ENCODE measurements around the gene HES5. TPM values are rescaled to one million over a fixed set of nuclear protein-coding genes. Genes with fewer than 3 reads are reported as not detected.
A peak's percentile ranks its signal among the peaks of the same experiment; 100 is the strongest.

Gene HES5
- total RNA-seq, 2 experiments from 2014 or later: not detected

DNA sequence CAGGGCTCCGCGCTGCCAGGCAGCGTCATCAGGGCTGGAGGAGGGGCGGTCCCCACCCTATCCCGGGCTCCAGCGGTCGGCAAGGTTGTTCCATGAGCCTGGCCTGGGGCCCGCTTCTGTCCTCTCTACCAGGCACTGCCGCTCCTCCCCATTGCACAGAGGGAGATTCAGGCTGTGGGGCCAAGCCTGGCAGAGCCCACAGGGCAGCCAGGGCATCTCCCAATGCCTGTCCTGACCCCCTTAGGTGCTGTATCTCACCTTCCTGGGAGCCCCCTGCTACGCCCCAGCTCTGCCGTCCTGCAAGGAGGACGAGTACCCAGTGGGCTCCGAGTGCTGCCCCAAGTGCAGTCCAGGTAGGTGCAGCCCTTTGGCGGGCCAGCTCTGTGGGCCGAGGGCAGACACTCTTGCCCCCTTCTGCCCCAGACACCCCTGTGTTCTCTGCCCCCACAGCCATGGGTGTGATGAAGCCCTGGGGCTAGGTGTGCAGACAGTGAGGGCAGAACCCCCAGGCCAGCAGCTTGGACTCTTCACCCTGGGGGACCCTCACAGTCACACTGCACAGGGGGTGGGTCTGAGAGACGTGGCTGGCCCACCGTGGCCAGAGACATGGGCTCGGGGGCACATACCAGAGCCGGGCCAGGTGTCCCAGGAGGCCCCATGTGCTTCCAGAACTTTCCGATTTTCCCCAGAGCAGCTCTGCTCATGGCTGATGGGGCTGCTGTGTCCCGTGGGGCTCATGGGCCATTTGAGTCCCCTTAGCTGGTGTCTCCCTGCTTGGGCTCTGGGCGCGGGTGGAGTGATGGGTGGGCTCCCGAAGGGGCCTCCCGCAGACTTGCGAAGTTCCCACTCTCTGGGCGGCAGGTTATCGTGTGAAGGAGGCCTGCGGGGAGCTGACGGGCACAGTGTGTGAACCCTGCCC, 27.7 kb upstream of the HES5 start:
- H3K27me3 Mint-ChIP-seq: no peaks in the 10 kb centered on the region
- peak overlapping the region; percentile 99 for H3K4me3 Mint-ChIP-seq
- ChIA-PET POLR2A (interaction anchor here (0.5 to 5.7 kb wide), 9 partner anchors 9 to 85 kb away, joined by 3 to 100 read pairs (median 11); partner anchors contain the start of gene PRXL2B), CTCF (interaction anchor here (1.0 to 1.8 kb wide), 3 partner anchors 10 to 20 kb away, joined by 4 to 11 read pairs (median 4); no protein-coding TSS in a partner anchor)
- peaks cover 33% of the 10 kb centered on the region for H3K4me1 Mint-ChIP-seq (ENCODE audit: low read depth)
- ATAC-seq: no peak
- peaks cover 31% of the 10 kb centered on the region for H3K36me3 Mint-ChIP-seq (ENCODE audit: low read depth)
- intact Hi-C loops (cut with micrococcal nuclease): loop anchor here (2.0 to 10.0 kb wide), 2 partner anchors 21 to 87 kb away; no protein-coding TSS in a partner anchor
- no peaks in the 10 kb centered on the region for H3K9me3 Mint-ChIP-seq
- DNase-seq: no peak
- H3K27ac Mint-ChIP-seq: peak overlapping the region; percentile 99
- TF ChIP-seq, protein P1, sequence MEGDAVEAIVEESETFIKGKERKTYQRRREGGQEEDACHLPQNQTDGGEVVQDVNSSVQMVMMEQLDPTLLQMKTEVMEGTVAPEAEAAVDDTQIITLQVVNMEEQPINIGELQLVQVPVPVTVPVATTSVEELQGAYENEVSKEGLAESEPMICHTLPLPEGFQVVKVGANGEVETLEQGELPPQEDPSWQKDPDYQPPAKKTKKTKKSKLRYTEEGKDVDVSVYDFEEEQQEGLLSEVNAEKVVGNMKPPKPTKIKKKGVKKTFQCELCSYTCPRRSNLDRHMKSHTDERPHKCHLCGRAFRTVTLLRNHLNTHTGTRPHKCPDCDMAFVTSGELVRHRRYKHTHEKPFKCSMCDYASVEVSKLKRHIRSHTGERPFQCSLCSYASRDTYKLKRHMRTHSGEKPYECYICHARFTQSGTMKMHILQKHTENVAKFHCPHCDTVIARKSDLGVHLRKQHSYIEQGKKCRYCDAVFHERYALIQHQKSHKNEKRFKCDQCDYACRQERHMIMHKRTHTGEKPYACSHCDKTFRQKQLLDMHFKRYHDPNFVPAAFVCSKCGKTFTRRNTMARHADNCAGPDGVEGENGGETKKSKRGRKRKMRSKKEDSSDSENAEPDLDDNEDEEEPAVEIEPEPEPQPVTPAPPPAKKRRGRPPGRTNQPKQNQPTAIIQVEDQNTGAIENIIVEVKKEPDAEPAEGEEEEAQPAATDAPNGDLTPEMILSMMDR (IDR thresholded peaks at IDR 0.05): no peak

DNA sequence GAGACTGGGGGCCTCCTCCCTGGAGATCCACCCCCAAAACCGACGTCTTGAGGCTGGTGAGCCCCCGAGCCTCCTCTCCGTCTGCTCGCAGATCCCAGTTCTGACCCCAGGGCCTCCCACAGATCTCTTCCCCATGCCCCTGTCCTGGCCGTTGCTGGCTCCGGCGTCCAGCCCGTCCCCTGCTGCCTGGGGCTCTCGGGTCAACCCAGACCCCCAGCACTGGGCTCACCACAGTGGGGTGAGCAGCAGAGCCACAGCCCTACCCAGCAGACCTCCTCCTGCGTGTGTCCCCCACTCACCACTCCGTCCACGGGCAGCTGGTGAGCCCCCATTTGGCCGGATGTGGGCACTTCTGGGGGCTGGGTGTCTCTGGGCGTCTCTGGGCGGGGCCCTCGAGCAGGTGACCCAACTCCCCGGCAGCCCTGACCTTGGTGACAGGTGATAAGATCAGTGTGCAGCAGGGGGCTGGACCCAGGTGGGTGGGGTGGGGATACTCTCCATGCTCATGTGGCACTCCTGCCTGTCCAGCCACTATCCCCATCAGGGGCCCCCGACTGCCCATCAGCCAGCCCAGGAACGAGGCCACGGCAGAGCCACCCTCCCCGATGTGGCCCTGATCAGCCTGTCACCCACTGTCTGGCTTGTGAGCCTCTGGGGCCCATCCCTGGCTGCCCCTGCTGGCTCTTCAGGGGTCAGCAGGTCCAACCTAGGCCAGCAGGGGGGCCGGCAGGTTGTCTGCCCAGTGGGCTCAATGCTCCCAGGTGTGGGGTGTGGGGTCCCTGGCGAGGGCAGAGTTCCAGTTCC, 26.8 kb upstream of the HES5 start:
- TF ChIP-seq, protein P1 (IDR thresholded peaks at IDR 0.05): no peak
- intact Hi-C loops (cut with micrococcal nuclease): loop anchor here (2.0 to 10.0 kb wide), 2 partner anchors 22 to 88 kb away; no protein-coding TSS in a partner anchor
- ATAC-seq (peak; percentile 9), DNase-seq (peak; percentile 74)
- Mint-ChIP-seq H3K4me1 (ENCODE audit: low read depth) (peaks cover 33% of the 10 kb centered on the region), H3K36me3 (ENCODE audit: low read depth) (peaks cover 31% of the 10 kb centered on the region), H3K9me3 (no peaks in the 10 kb centered on the region), H3K27me3 (no peaks in the 10 kb centered on the region), H3K27ac (peak overlapping the region; percentile 99), H3K4me3 (peak overlapping the region; percentile 99)
- ChIA-PET CTCF (interaction anchor here (0.8 to 2.4 kb wide), 11 partner anchors 9 to 89 kb away, joined by 3 to 28 read pairs (median 4); no protein-coding TSS in a partner anchor), POLR2A (interaction anchor here (0.5 to 5.7 kb wide), 18 partner anchors 8 to 149 kb away, joined by 3 to 100 read pairs (median 4); partner anchors contain the start of gene PRXL2B)

DNA sequence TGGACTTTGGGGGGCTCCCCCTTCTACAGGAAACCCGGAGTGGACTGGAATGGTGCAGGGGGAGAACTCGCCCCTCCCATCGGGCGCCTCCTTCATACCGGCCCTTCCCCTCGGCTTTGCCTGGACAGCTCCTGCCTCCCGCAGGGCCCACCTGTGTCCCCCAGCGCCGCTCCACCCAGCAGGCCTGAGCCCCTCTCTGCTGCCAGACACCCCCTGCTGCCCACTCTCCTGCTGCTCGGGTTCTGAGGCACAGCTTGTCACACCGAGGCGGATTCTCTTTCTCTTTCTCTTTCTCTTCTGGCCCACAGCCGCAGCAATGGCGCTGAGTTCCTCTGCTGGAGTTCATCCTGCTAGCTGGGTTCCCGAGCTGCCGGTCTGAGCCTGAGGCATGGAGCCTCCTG, 26.2 kb upstream of the HES5 start, which contains the start of gene TNFRSF14:
Gene TNFRSF14, plus strand, starts transcription at position 95 of the 401 bp plus-strand sequence. Its CDS starts 294 bp downstream, at position 389.
- Mint-ChIP-seq H3K36me3 (ENCODE audit: low read depth) (peaks cover 27% of the 10 kb centered on the region), H3K27me3 (no peaks in the 10 kb centered on the region), H3K4me3 (peak within 1 kb of the TSS; percentile 99), H3K9me3 (no peaks in the 10 kb centered on the region), H3K27ac (peak within 1 kb of the TSS; percentile 99), H3K4me1 (ENCODE audit: low read depth) (peaks cover 30% of the 10 kb centered on the region)
- intact Hi-C loops (cut with micrococcal nuclease): loop anchor here (2.0 to 10.0 kb wide), 2 partner anchors 23 to 89 kb away; no protein-coding TSS in a partner anchor
- TF ChIP-seq, protein P1 (IDR thresholded peaks at IDR 0.05): no peak
- ATAC-seq (peak; percentile 62), DNase-seq (peak; percentile 87)
- CTCF ChIA-PET: interaction anchor here (0.8 to 2.4 kb wide), 12 partner anchors 8 to 90 kb away, joined by 3 to 28 read pairs (median 4); partner anchors contain the start of gene PANK4
- POLR2A ChIA-PET: interaction anchor here (0.6 to 5.7 kb wide), 21 partner anchors 8 to 148 kb away, joined by 3 to 100 read pairs (median 4); partner anchors contain the start of gene PRXL2B

DNA sequence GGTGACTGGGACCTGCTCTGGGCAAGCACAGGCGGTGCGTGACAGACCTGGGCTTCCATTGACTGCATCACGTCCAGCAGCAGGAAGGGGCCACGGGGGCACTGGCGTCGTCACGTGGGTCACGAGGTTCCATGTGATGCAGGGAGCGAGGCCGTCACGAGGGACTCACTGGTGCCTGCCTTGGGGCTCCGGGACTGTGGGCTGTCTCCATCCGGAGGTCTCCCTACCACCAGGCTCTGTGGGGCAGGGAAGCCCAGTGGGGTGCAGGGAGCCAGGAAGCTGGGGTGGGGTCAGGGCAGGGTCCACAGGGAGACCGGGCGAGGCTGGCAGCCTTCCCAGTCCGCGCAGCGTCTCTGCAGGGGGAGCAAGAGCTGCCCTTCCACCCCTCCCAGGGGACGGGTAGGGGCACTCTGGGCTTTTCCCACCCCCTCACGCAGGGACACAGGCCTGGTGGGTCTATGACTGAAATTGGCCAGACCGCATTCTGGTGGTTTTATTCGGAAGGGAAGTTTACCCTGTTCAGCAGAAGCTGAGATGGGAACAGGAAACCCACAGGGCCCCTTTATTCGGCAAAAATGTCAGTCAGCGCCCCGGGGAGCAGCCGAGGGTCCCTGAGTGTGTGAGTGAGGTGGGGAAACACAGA, 25.7 kb upstream of the HES5 start:
- POLR2A ChIA-PET: interaction anchor here (0.6 to 5.7 kb wide), 22 partner anchors 8 to 148 kb away, joined by 3 to 100 read pairs (median 4); partner anchors contain the start of gene PRXL2B
- TF ChIP-seq, protein P1 (IDR thresholded peaks at IDR 0.05): no peak
- DNase-seq (peak; percentile 96), ATAC-seq (peak; percentile 66)
- H3K9me3 Mint-ChIP-seq: no peaks in the 10 kb centered on the region
- H3K27me3 Mint-ChIP-seq: no peaks in the 10 kb centered on the region
- intact Hi-C loops (cut with micrococcal nuclease): loop anchor here (2.0 to 10.0 kb wide), 2 partner anchors 23 to 89 kb away; no protein-coding TSS in a partner anchor
- H3K4me1 Mint-ChIP-seq (ENCODE audit: low read depth): peaks cover 34% of the 10 kb centered on the region
- peak overlapping the region; percentile 99 for H3K27ac Mint-ChIP-seq
- H3K4me3 Mint-ChIP-seq: peak overlapping the region; percentile 99
- CTCF ChIA-PET: interaction anchor here (0.8 to 2.4 kb wide), 12 partner anchors 8 to 91 kb away, joined by 3 to 28 read pairs (median 4); partner anchors contain the start of gene PANK4
- peaks cover 23% of the 10 kb centered on the region for H3K36me3 Mint-ChIP-seq (ENCODE audit: low read depth)
